ENCODE results near the gene MTRF1.

DNA sequence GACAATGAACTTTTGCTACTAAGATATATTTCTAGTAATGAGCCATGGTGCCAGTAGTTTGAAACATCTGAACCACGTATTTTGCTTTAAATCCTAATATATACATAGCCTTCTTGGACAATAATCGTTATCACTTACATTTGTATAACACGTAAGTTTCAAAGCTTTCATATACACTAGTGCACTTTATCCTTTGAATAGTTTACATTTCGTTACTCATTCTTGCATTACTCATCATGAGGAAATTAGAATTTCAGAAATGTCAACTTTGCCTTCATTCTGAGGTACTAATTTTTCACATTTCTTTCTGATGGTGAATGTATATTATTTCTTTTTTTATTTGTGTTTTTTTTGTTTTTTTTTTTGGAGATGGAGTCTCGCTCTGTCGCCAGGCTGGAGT is 74.8 kb downstream of the MTRF1 start:
- TF ChIP-seq POLR2A (IDR thresholded peaks at IDR 0.05; ENCODE audit: low read depth, low read length) (no peak), TAF1 (IDR thresholded peaks at IDR 0.05; ENCODE audit: borderline replicate concordance, low read depth, low read length) (no peak), POLR2AphosphoS5 (IDR thresholded peaks at IDR 0.05; ENCODE audit: low read depth, low read length) (no peak)

Measured in GM12892 (cell line).